Left renal cortex interstitium (tissue), 4 donors: ENCODE results near the gene ZG16. TPM values are rescaled to one million over a fixed set of nuclear protein-coding genes. Genes with fewer than 3 reads are reported as not detected.

Experiments
- DNase-seq, 4 donors: peaks; one replicate each; pipeline ENCODE4 v3.0.0-alpha.2; 2013; ENCODE audit warnings: low read depth in 4 of 4, low spot score in 2 of 4, missing footprints in 1 of 4
- polyA plus RNA-seq, 4 donors: library from polyadenylated mRNA; unstranded; fragments of 120-200 nt; gene quantifications; one replicate each; pipeline ENCODE4 v1.2.1, GENCODE V29; 2013; ENCODE audit not compliant: insufficient read length in 4 of 4

ZG16 gene
- polyA plus RNA-seq, 4 donors, result 0.06 to 0.07 TPM; not detected in 2

DNA sequence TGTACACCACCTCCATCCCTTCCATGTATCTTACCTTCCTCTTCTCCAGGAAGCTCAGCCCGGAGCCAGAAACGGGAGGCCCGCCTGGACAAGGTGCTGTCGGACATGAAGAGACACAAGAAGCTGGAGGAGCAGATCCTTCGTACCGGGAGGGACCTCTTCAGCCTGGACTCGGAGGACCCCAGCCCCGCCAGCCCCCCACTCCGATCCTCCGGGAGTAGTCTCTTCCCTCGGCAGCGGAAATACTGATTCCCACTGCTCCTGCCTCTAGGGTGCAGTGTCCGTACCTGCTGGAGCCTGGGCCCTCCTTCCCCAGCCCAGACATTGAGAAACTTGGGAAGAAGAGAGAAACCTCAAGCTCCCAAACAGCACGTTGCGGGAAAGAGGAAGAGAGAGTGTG lies 41.5 kb downstream of the ZG16 start:
- no peak for DNase-seq

DNA sequence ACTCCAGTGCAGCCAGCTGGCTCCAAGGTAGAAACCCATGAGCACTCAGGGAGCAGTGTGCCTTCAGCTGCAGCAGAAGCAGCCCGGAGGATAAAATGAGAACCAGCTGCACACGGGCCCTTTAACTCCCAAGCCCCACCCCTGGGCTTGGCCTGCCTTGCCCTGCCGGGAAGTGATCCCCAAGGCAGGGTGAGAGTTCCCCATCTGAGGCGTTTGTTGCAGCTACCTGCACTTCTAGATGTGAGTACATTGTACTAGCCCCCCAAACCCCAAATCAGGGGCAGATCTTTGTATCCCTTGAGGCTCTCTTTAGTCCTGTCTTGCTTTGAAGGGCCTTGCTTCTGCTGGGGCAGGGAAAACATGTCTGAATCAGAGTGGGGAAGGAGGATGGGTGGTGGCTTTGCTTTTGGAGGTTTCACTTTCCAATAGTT lies 42.2 kb downstream of the ZG16 start, which contains the start of gene MVP:
MVP (plus strand) TSS at position 192 of the 431 bp plus-strand sequence. CDS start 10,088 bp downstream, outside the sequence.
- no peak for DNase-seq

DNA sequence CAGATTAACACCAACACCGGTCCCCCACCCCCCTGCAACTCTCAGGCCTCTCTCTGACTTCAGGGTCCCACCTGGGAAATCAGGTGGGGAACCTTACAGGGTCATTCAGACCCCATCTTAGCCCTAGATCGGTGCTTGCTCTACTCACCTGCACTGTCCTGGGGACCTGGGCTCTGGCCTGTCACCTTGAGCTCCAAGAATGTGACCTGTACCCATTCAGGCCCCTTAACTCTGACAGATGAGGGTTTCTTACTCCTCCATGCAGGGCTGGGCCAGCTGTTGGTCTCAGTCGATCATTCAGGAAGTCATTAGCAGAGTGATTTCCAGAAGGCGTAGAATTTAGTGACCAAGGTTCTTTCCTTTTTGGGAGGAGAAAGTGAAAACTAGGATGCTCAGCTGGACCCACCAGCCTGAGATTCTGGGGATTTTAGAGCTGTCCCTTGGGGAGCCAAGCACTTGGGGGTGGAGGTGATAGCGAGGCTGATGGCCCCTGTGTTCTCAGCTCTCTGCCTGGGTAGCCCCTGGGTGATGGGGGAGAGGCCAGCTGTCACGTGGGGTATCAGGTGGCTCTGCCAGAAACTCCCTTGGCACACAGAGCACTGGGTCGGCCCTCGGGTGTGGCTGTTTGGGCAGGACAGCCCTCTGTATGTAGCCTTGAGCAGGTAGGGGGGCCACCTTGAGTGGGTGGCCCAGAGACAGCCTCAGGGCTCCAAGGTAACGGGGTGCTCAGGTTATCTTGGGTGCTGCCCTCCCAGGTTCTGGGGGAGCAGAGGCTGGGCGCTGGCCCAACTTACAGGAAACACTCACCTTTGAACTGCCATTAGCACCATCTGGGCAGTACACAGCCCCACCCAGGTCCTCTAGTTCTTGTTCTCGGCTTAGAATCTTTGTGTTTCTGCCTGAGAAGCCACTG lies 42.9 kb downstream of the ZG16 start:
- no peak for DNase-seq

DNA sequence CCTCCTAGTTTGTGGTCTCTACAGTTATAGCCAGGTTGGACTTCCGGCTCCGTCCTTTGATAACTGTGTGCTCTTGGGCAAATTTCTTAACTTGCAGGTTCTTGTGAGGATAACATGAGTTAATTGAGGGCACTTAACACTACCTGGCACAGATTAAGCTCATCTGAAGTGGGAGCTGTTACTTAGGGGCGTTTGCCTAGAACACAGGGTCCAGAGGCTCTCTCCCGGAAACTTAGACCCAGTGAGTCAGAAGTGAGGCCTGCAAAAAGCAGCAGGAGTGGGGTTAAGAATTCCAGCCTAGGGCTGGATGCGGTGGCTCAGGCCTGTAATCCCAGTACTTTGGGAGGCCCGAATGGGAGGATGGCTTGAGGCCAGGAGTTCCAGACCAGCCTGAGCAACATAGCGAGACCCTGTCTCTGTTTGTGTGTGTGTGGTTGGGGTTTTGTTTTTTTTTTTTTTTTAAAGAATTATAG lies 43.6 kb downstream of the ZG16 start:
- DNase-seq, result no peak

DNA sequence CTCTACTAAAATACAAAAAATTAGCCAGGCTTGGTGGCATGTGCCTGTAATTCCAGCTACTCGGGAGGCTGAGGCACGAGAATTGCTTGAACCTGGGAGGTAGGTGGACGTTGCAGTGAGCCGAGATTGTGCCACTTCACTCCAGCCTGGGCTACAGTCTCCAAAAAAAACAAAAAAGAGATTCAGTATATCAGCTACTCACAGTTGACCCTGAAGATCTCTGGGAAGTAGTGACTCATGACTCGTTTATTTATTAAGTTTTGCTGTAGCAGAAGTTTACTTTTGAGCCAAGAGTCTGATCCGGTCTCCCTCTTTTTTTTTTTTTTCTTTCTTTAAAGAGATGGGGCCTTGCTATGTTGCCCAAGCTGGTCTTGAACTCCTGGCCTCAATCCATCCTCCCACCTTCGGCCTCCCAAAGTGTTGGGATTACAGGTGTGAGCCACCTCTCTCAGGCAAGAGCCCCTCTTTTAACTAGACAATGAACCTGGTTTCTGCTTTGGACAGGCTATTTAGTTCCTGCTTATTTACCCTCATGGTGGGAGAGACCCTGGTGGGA lies 46.6 kb downstream of the ZG16 start:
- no peak for DNase-seq

DNA sequence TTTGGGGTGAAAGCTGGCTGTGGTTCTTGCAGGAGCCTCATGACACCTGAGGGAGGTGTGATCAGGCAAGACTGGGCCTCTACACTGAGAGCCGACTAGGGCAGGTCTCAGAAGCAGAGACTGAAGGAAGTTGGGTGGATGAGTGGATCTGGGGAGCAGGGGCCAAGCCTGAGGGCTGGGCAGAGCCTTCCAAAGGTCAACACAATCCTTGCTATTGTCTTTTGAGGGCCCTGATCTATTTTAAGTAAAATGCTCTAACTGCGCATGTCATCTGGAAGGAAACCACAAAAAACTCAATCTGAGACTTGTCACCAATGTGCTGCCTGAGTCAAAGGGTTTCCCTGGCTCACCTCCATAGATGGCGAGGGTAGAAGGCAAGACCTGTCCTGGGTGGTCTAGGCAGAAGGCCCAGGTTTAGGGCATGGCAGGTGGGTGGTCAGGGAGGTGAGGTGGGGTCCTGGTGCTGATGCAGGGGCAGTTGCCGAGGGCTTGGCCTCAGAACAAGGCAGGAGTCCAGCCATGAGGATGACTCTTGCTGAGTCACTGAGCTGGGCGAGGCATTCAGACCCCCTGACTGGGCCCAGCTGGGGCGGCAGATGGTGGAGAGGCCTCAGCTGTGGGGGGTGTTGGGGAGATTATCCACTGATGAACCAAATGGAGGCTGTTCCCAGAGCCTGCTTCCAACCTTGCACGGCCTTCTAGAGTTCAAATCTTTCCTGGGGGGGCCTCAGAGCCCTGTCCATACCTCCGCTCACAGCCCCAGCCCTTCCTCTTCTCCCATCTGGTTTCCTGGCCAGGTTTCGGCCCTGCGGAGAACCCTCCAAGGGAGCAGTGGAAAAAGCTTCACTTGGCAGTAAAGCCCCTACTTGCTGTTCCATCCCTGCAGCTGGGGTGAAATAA lies 47.3 kb downstream of the ZG16 start:
- no peak for DNase-seq

DNA sequence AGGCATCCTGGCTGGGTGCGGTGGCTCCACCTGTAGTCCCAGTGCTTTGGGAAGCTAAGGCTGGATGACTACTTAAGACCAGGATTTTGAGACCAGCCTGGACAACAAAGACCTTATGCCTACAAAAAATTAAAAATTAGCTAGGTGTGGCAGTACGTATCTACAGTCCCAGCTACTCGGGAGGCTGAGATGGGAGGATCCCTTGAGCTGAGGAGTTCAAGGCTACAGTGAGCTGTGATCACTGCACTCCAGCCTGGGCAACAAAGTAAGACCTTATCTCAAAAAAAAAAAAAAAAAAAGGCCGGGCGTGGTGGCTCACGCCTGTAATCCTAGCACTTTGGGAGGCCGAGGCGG lies 48.3 kb downstream of the ZG16 start:
- no peak for DNase-seq

DNA sequence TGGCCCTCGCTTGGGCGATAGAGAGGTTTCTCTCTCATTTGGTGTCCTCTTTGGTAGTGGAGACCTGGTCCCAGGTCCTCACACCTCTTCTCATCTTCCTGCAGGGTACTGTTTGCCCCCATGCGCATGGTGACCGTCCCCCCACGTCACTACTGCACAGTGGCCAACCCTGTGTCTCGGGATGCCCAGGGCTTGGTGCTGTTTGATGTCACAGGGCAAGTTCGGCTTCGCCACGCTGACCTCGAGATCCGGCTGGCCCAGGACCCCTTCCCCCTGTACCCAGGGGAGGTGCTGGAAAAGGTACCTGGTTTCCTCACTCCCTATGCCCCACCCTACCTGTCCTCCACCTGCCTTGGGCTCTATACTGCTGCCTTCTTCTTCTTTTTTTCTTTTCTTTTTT lies 52.7 kb downstream of the ZG16 start:
- no peak for DNase-seq

DNA sequence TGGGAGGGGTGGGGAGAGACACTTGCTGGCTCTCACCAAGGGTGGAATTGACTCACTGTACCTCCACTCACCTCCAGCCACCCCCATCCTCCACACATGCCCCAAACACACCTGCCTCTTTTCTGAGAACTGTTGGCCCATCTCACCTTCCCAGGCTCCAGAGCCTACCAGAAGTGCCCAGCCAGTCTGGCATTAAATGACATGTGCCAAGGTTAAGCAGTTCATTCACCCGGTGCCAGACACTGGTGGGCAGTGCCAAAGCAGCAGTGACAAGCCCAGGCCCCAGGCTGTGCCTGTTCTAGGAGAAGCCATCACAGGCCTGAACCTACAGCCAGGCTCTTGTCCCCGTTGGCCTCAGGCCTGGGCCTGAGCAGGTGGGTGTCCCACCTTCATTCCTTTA lies 53.4 kb downstream of the ZG16 start:
- DNase-seq, result no peak

Other genes starting within 250 kb of the ZG16 start
- gene SPN, start 115.0 kb upstream of the ZG16 start, polyA plus RNA-seq, result 1 to 10 TPM; 2.1 to 2.5 (median 2.3) TPM
- gene QPRT, start 99.1 kb upstream of the ZG16 start, polyA plus RNA-seq, result 100 to 1,000 TPM; 126 to 187 (median 178) TPM
- under 1 TPM; 0.22 to 0.29 (median 0.25) TPM for gene C16orf54, start 32.3 kb upstream of the ZG16 start, polyA plus RNA-seq
- gene KIF22, start 12.5 kb downstream of the ZG16 start, polyA plus RNA-seq, result 10 to 100 TPM; 63.1 to 82.6 (median 74.4) TPM
- 100 to 1,000 TPM; 275 to 382 (median 342) TPM for gene MAZ, start 28.3 kb downstream of the ZG16 start, polyA plus RNA-seq
- 10 to 100 TPM; 10.0 to 28.8 (median 18.2) TPM for gene PRRT2, start 33.9 kb downstream of the ZG16 start, polyA plus RNA-seq
- 10 to 100 TPM; 26.0 to 49.1 (median 42.5) TPM for gene PAGR1, start 37.9 kb downstream of the ZG16 start, polyA plus RNA-seq
- 10 to 100 TPM; 20.0 to 24.2 (median 21.9) TPM for gene MVP, start 42.2 kb downstream of the ZG16 start, polyA plus RNA-seq
- gene CDIPT, start 85.0 kb downstream of the ZG16 start, polyA plus RNA-seq, result 100 to 1,000 TPM in 2 of 4 donors, 10 to 100 TPM in 2; 90.2 to 134 (median 109) TPM
- 10 to 100 TPM; 10.4 to 15.9 (median 13.0) TPM for gene SEZ6L2, start 121.3 kb downstream of the ZG16 start, polyA plus RNA-seq
- gene ASPHD1, start 122.2 kb downstream of the ZG16 start, polyA plus RNA-seq, result 1 to 10 TPM in 2 of 4 donors, under 1 TPM in 2; 0.62 to 1.1 (median 0.98) TPM
- 10 to 100 TPM; 10.5 to 34.1 (median 22.2) TPM for gene KCTD13, start 148.0 kb downstream of the ZG16 start, polyA plus RNA-seq
- 100 to 1,000 TPM; 104 to 134 (median 113) TPM for gene TMEM219, start 183.8 kb downstream of the ZG16 start, polyA plus RNA-seq
- 10 to 100 TPM; 35.4 to 60.5 (median 52.2) TPM for gene TAOK2, start 195.6 kb downstream of the ZG16 start, polyA plus RNA-seq
- gene HIRIP3, start 217.4 kb downstream of the ZG16 start, polyA plus RNA-seq, result 10 to 100 TPM; 17.3 to 21.9 (median 19.8) TPM
- 10 to 100 TPM; 36.3 to 70.3 (median 55.2) TPM for gene INO80E, start 218.0 kb downstream of the ZG16 start, polyA plus RNA-seq
- 1 to 10 TPM; 1.4 to 4.8 (median 3.7) TPM for gene DOC2A, start 232.8 kb downstream of the ZG16 start, polyA plus RNA-seq
- gene C16orf92, start 244.9 kb downstream of the ZG16 start, polyA plus RNA-seq, result not detected